ENCODE results near the gene GAB1. TPM values are rescaled to one million over a fixed set of nuclear protein-coding genes. Genes with fewer than 3 reads are reported as not detected.

GAB1 gene
- total RNA-seq, 1 donor from 2014 or later: 24.4 TPM

DNA sequence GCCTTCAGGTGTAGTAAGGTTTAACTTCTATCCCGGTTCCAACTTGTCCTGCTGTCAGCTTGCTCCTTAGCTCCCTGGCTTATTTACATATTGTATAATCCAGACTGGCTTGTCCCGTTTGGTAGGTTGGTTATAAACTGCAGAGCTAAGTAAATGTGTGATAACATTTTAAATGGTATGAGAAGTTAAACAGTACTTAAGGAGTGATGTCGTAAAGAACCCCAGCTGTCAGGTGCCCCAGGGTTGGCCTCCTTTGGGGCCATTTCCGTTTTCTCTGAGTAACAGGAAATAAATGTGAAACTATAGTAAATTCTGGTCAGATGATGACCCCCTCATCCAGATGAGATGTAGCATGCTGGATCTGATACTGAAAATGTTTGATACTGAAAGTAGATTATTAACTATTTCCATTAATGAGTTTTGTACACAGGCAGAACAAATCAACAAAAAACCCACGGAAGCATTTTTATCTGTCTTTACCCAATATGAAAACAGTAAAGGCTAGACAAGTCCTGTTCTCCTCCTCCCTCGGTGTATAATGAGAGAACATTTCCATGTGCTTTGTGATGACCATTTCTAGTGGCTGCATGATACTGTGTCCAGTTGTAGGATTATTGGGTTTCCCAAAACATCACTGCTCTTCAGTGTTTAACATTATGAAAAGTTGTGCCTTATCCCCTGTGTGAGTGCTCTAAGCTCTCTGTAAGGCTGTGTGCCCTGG lies 22.4 kb downstream of the GAB1 start:
- peak; percentile 71 to 94 for DNase-seq (ENCODE audit: low read depth in 2 of 2)

GRCh38 chr4:143359644-143360193 lies 23.0 kb downstream of the GAB1 start:
- no peak for DNase-seq (ENCODE audit: low read depth in 2 of 2)

GRCh38 chr4:143360838-143361625 lies 24.4 kb downstream of the GAB1 start:
- DNase-seq (ENCODE audit: low read depth in 2 of 2): no peak

DNA sequence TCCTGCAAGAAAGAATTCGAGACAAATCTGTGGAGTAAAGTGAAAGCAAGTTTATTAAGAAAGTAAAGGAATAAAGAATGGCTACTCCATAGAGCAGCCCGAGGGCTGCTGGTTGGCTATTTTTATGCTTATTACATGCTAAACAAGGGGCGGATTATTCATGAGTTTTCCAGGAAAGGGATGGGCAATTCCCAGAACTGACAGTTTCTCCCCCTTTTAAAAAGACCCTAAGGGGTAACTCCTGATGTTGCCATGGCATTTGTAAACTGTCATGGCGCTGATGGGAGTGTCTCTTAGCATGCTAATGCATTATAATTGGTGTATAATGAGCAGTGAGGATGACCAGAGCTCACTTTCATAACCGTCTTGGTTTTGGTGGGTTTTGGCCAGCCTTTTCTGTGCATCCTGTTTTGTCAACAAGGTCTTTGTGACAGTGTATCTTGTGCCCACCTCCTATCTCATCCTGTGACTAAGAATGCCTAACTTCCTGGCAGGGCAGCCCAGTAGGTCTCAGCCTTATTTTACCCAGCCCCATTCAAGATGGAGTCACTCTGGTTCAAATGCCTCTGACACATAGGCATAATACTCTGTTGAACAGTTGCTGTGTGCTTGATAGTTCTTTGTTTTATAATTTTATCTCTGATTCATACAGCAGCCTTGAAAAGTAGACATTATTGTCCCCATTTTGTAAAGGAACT lies 25.8 kb downstream of the GAB1 start:
- DNase-seq (ENCODE audit: low read depth in 2 of 2): peak in 1 of 2 donors; percentile 19

GRCh38 chr4:143363332-143363731 lies 26.7 kb downstream of the GAB1 start:
- no peak for DNase-seq (ENCODE audit: low read depth in 2 of 2)

- no peak for DNase-seq (ENCODE audit: low read depth in 2 of 2)
Observed at GRCh38 chr4:143364063-143364462, 27.4 kb downstream of the GAB1 start.

DNA sequence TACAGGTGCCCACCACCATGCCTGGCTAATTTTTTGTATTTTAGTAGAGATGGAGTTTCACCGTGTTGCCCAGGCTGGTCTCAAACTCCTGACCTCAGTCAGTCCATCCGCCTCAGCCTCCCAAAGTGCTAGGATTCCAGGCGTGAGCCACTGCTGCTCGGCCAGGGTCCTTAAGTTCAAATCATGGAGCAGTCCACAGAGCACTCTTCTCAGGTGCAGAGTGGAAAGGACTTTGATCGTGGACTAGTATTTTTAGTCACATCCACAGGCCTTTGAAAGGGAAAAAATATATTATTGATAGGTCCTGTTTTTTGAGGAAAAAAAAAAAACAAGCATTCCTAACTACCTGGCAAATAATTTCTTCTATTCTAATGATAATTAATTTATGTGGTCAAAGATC lies 31.2 kb downstream of the GAB1 start:
- no peak for DNase-seq (ENCODE audit: low read depth in 2 of 2)

DNA sequence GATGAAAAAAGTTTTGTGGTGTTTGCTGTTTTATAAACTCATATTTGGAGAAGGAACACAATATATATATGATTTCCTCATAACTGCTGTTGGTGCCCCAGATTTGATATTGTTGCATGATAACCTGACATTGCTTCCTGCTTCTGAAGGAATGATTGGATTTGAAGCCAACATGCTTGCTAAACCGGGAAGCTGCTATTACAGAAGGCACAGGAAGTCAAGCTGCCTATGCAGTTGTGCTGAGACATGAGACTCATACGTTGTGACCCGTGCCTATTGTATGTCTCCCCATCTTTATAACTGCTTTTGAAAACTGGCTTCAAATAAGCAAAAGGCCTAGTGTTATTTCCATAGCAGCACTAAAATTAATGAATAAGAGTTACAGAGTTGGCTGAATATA lies 32.9 kb downstream of the GAB1 start:
- DNase-seq (ENCODE audit: low read depth in 2 of 2): peak in 1 of 2 donors; percentile 72

DNA sequence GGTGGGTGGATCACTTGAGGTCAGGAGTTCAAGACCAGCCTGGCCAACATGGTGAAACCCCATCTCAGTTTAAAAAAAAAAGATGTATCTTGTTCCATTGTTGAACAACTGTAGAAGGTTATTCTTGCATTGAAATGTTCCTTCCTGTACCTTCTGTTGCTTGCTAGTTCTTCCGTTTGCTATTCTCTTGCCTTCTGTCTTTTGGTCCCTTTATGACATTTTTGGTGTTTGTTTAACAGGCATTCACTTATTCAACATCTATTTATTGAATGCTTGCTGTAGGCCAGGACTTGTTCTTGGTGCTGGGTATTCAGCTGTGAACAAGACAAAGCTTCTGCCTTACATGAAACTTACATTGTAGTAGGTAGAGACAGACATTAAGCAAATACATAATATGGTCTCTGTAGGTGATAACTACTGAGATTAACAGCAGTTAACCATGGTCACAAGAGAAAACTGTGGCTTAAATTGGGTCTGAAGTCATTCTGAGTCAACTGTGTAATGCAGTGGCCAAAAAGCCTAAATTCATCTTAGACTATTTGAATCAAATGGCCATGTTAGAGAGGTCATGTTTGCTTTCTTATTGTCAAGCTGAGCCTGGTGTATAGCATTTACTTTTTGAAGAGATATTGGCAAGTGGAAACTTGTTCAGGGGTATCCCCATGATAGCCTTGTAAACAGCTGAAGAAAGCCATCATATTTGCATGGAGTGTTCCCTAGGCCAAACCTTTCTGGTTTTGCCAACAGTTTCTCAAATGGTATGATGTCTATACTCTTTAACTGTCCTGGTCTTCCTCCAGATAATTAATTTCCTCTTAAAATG lies 35.6 kb downstream of the GAB1 start:
- no peak for DNase-seq (ENCODE audit: low read depth in 2 of 2)

- DNase-seq (ENCODE audit: low read depth in 2 of 2): no peak
Observed at GRCh38 chr4:143374255-143374654, 37.6 kb downstream of the GAB1 start.

GRCh38 chr4:143374771-143375170 lies 38.1 kb downstream of the GAB1 start:
- DNase-seq (ENCODE audit: low read depth in 2 of 2): no peak

- peak; percentile 52 to 70 for DNase-seq (ENCODE audit: low read depth in 2 of 2)
Observed at GRCh38 chr4:143375326-143376073, 38.8 kb downstream of the GAB1 start.

GRCh38 chr4:143377611-143378099 lies 41.0 kb downstream of the GAB1 start:
- no peak for DNase-seq (ENCODE audit: low read depth in 2 of 2)

DNA sequence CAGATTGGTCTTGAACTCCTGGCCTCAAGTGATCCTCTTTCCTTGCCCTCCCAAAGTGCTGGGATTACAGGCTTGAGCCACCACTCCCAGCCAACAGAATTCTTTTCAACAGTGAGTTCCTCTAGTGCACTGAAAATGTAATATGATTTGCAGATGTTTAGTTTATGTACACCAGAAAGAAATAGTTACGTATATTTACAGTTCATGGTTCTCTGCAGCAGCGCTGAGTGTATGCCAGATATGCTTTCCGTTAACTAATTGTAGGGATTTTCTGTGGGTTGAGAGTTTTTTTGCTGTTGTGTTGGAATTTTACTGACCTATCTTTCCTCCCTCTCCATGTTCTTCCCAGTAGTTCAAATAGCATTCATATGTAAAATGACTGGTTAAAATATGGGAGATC lies 44.0 kb downstream of the GAB1 start:
- peak in 1 of 2 donors; percentile 52 for DNase-seq (ENCODE audit: low read depth in 2 of 2)

- peak; percentile 95 to 97 for DNase-seq (ENCODE audit: low read depth in 2 of 2)
Observed at GRCh38 chr4:143381189-143382118, 44.8 kb downstream of the GAB1 start.

- DNase-seq (ENCODE audit: low read depth in 2 of 2): peak in 1 of 2 donors; percentile 43
Observed at GRCh38 chr4:143382596-143382995, 45.9 kb downstream of the GAB1 start.

- no peak for DNase-seq (ENCODE audit: low read depth in 2 of 2)
Observed at GRCh38 chr4:143383005-143383574, 46.4 kb downstream of the GAB1 start.

DNA sequence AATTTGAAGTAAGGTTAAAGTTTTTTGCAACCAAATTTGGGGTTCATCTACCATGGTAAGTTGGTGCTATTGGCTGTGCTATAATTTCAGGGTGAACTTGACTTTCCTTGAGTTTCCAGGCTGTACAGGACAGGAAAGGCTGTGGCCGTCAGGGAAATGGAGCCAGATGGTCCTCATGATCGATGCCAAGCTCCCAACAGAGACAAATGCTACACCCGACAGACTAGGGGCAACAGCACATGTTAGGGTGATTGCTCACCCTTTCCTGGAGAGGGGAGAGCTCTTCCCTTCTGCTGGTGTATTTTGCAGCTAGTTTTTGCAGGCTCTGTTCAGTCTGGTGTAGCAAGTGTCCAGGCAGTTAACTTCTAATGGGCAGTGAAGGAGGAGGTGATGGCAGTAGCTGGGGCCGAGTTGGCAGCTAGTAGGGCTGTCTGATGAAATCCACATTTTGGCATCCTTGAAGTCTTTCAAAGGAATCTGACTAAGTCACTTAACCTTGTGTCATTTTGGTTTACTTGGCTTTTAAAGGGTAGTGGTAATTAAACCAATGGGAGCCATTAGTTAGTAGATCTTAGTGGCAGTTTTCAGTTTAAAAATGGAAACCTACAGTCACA lies 47.8 kb downstream of the GAB1 start:
- peak; percentile 39 to 84 for DNase-seq (ENCODE audit: low read depth in 2 of 2)

Data from lung microvascular endothelial cell (primary cell).